ENCODE measurements around the gene CPNE1. TPM values are rescaled to one million over a fixed set of nuclear protein-coding genes. Genes with fewer than 3 reads are reported as not detected.
A peak's percentile ranks its signal among the peaks of the same experiment; 100 is the strongest.

CPNE1 gene
- total and polyA plus RNA-seq, 8 donors, result 59.7 to 138 (median 75.2) TPM

DNA sequence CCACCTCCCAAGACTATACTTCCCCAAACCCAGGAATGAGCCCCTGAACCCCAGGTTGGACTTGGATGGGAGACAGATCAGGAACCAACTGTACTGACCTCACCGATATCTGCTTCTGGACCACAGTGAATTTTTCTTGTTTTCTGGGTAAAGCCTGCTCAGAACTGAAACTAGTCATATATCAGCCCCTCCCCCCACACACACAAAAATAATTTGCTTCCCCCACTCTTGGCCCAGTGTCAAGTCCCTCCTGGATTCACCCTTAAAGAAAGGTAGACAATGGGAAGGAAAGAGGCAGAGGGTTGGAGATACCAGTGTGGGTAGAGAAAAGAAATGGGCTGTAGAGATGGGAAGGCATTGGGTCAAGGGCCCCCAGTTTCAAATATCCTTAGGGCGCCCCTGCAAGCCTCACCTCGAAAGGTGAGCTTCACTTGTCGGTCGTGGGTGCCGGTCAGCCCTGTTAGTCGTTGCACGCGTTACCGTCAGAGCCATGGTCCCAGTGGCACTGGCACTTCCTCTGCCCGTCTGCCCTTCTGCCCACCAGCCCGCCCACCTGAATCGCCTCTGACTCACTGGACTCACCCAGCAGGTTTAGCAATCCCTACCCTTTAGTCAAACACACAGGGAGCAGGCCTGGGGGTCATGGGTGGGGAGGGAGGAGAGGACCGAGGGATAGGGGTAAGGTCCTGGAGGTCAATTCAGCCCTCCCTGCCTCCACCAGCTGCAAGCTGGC, 57.5 kb downstream of the CPNE1 start:
- ATAC-seq (peak in 2 of 4 donors; percentile 17 to 42), DNase-seq (peak in 1 of 6 donors; percentile 48), FAIRE-seq (no peak)
- Histone ChIP-seq H3K27me3 (no peaks in the 10 kb centered on the region), H3K4me1 (no peaks in the 10 kb centered on the region), H3K9me3 (no peaks in the 10 kb centered on the region), H3K27ac (no peak overlapping the region), H3K36me3 (no peaks in the 10 kb centered on the region), H3K4me3 (no peak overlapping the region)
- TF ChIP-seq, protein P1, sequence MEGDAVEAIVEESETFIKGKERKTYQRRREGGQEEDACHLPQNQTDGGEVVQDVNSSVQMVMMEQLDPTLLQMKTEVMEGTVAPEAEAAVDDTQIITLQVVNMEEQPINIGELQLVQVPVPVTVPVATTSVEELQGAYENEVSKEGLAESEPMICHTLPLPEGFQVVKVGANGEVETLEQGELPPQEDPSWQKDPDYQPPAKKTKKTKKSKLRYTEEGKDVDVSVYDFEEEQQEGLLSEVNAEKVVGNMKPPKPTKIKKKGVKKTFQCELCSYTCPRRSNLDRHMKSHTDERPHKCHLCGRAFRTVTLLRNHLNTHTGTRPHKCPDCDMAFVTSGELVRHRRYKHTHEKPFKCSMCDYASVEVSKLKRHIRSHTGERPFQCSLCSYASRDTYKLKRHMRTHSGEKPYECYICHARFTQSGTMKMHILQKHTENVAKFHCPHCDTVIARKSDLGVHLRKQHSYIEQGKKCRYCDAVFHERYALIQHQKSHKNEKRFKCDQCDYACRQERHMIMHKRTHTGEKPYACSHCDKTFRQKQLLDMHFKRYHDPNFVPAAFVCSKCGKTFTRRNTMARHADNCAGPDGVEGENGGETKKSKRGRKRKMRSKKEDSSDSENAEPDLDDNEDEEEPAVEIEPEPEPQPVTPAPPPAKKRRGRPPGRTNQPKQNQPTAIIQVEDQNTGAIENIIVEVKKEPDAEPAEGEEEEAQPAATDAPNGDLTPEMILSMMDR (IDR thresholded peaks at IDR 0.05), result no peak
- WGBS, 2 donors, result 69 to 73% methylated on average over 14 of the region's 14 CpGs
- intact Hi-C loops (cut with DNase I), result no loop called here

DNA sequence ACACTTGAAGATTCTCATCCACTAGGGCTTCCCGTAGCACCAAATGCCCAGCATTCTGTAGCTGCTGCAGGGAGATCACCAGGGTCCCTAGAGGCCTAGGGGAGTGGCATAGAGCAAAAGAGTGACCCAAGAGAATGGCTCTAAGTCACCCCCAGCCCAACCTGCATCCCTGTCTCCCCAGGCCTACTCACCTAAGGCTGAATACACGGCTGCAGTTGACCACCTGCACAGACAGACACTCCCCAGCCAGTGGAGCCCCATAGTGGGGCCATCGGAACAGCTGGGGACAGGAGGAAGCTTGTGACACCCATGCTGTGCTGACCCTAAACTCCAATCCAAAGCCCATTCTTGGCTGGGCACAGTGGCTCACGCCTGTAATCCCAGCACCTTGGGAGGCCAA, 58.6 kb downstream of the CPNE1 start:
- 88 to 90% methylated on average over 4 of the region's 4 CpGs for WGBS, 2 donors
- Histone ChIP-seq H3K27ac (no peak overlapping the region), H3K27me3 (no peaks in the 10 kb centered on the region), H3K9me3 (no peaks in the 10 kb centered on the region), H3K4me3 (no peak overlapping the region), H3K4me1 (peaks cover 0 to 3% (median 2%) of the 10 kb centered on the region in 3 donors), H3K36me3 (no peaks in the 10 kb centered on the region)
- DNase-seq, result no peak
- intact Hi-C loops (cut with DNase I), result no loop called here
- no peak for ATAC-seq
- TF ChIP-seq, protein P1 (IDR thresholded peaks at IDR 0.05), result no peak
- no peak for FAIRE-seq

DNA sequence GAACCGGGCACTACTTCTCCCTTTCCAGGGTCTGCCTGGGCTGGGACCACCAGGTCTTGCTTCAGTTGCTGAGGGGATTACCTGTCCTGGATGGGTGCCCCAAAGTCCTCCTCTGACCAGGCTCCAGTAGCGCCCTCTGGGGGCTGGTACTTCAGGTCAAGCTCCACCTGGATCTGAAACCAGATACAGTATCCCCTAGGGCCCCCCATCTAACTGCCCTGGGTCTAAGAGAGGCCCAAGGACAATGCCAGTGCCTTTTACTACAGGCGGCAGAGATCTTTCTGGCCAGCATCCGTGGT, 60.3 kb downstream of the CPNE1 start:
- TF ChIP-seq, protein P1 (IDR thresholded peaks at IDR 0.05), result peak in 1 of 4 donors; percentile 11
- Histone ChIP-seq H3K27me3 (no peaks in the 10 kb centered on the region), H3K36me3 (no peaks in the 10 kb centered on the region), H3K9me3 (no peaks in the 10 kb centered on the region), H3K27ac (no peak overlapping the region), H3K4me3 (no peak overlapping the region), H3K4me1 (peaks cover 0 to 8% (median 8%) of the 10 kb centered on the region in 3 donors)
- ATAC-seq, result no peak
- FAIRE-seq, result no peak
- 37 to 38% methylated on average over 4 of the region's 4 CpGs for WGBS, 2 donors
- intact Hi-C loops (cut with DNase I), result no loop called here
- DNase-seq, result peak in 1 of 6 donors; percentile 67

DNA sequence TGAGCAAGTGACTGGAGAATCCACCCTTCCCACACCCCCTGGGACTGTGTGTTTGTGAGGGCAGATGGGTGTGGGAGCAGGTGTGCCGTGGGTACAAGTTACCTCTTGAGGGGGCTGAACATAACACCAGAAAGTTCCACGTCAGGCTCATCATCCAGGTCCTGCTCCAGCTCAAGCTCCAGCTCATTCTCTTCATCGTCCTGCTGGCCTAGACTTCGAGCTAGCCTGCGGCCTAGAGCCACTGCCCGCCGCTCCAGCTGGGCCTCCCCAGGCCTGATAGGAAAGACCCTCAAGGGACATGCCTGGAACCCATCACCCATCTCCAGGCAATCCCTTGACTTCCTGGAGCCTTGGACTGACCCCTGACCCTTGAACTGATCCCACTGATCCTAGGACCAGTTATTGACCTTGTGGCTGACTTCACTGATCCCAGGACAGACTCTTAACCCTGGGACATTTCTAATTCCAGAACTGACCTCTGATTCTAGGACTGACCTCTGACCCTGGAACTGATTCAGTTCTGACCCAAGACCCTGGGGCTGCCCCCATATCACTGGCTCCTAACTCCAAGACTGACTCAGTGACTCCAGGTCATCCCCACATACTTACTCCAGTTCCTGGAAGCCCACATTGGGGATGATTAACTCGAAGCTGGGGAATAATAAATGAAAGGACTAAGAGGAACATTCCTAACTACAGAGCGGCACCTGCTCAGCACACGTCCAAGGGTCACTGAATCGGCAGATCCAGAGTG, 60.8 kb downstream of the CPNE1 start:
- H3K9me3 ChIP-seq, result no peaks in the 10 kb centered on the region
- peak in 1 of 6 donors; percentile 31 for DNase-seq
- peaks cover 0 to 8% (median 8%) of the 10 kb centered on the region in 3 donors for H3K4me1 ChIP-seq
- intact Hi-C loops (cut with DNase I), result no loop called here
- no peaks in the 10 kb centered on the region for H3K27me3 ChIP-seq
- ATAC-seq, result no peak
- TF ChIP-seq, protein P1 (IDR thresholded peaks at IDR 0.05), result no peak
- no peaks in the 10 kb centered on the region for H3K36me3 ChIP-seq
- H3K4me3 ChIP-seq, result no peak overlapping the region
- FAIRE-seq, result no peak
- WGBS, 2 donors, result 82 to 87% methylated on average over 11 of the region's 11 CpGs
- H3K27ac ChIP-seq, result no peak overlapping the region

Data from pancreas (tissue), 10 donors.